NCI-H748 (cell line): ENCODE results near the gene DOCK2.
"Not testable (repeated sequence)": the region's sequence is repeated elsewhere in the genome, so short reads cannot be mapped to it uniquely, and the experiment has no call there.

ENCODE experiments used
- DNase-seq: peaks from one replicate; lab custom pipeline; 2025; ENCODE audit not compliant: unreplicated experiment; lab: John Stamatoyannopoulos, UW

Gene DOCK2

GRCh38 chr5:169753795-169754194 is 116.7 kb downstream of the DOCK2 start:
- no peak for DNase-seq

GRCh38 chr5:169754737-169755136 is 117.7 kb downstream of the DOCK2 start:
- DNase-seq = no peak

- DNase-seq = no peak
Observed at GRCh38 chr5:169756071-169756765, 119.1 kb downstream of the DOCK2 start.

GRCh38 chr5:169757016-169757415 is 119.9 kb downstream of the DOCK2 start:
- no peak for DNase-seq

GRCh38 chr5:169758886-169759285 is 121.8 kb downstream of the DOCK2 start:
- DNase-seq = no peak

- DNase-seq = no peak
Observed at GRCh38 chr5:169760229-169760628, 123.2 kb downstream of the DOCK2 start.

GRCh38 chr5:169762338-169763095 is 125.4 kb downstream of the DOCK2 start:
- DNase-seq = no peak

- no peak for DNase-seq
Observed at GRCh38 chr5:169763376-169764017, 126.4 kb downstream of the DOCK2 start.

GRCh38 chr5:169764018-169764378 is 126.9 kb downstream of the DOCK2 start:
- no peak for DNase-seq

GRCh38 chr5:169765176-169765996 is 128.3 kb downstream of the DOCK2 start:
- no peak for DNase-seq

DNA sequence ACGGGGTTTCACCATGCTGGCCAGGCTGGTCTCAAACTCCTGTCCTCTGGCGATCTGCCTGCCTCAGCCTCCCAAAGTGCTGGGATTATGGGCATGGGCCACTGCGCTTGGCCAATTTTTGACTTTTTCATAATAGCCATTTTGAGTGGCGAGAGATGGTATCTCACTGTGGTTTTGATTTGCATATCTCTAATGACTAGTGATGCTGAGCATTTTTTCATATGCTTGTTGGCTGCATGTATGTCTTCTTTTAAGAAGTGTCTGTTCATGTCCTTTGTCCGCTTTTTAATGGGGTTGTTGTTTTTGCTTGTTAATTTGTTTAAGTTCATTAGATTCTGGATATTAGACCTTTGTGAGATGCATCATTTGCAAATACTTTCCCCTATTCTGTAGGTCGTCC is 129.9 kb downstream of the DOCK2 start:
- DNase-seq = not testable (repeated sequence)

GRCh38 chr5:169767938-169768337 is 130.9 kb downstream of the DOCK2 start:
- DNase-seq = no peak

GRCh38 chr5:169768416-169768815 is 131.3 kb downstream of the DOCK2 start:
- no peak for DNase-seq

DNA sequence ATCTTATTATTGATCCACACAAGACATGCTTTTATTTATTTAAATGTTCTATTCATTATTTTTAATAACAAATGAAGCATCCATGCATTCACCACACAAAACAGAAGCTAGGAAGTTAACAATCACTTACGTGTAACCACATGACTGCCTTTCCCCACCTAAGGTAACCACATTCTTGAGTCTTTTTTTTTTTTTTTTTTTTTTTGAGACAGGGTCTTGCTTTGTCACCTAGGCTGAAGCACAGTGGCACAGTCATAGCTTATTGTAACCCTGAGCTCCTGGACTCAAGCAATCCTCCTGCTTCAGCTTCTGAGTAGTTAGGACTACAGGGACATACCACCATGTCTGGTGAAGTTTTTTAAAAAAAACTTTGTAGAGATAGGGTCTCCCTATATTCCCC is 133.0 kb downstream of the DOCK2 start:
- DNase-seq = no peak

- DNase-seq = no peak
Observed at GRCh38 chr5:169772256-169772655, 135.2 kb downstream of the DOCK2 start.

DNA sequence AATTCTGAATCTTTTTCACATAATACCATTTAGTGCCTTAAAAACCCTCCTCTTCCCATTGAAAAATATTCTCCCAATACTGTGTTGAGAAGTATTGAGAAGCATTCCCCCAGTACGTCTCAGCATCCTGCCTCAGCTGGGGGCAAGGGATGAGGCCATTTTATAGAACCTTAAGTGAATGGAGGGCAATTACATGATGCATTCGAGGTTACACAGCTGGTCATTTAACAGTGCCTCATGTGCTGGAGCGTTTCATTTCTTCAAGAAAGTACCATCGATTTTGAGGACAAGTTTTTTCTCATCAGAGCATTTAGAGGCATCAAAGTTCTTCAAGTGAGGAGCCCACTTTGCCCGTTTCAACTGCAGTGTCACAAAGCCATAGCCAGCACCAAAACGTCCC is 135.6 kb downstream of the DOCK2 start:
- no peak for DNase-seq

- peak; percentile 96 for DNase-seq
Observed at GRCh38 chr5:169777159-169777558, 140.1 kb downstream of the DOCK2 start.

GRCh38 chr5:169778622-169779596 is 141.8 kb downstream of the DOCK2 start:
- no peak for DNase-seq

DNA sequence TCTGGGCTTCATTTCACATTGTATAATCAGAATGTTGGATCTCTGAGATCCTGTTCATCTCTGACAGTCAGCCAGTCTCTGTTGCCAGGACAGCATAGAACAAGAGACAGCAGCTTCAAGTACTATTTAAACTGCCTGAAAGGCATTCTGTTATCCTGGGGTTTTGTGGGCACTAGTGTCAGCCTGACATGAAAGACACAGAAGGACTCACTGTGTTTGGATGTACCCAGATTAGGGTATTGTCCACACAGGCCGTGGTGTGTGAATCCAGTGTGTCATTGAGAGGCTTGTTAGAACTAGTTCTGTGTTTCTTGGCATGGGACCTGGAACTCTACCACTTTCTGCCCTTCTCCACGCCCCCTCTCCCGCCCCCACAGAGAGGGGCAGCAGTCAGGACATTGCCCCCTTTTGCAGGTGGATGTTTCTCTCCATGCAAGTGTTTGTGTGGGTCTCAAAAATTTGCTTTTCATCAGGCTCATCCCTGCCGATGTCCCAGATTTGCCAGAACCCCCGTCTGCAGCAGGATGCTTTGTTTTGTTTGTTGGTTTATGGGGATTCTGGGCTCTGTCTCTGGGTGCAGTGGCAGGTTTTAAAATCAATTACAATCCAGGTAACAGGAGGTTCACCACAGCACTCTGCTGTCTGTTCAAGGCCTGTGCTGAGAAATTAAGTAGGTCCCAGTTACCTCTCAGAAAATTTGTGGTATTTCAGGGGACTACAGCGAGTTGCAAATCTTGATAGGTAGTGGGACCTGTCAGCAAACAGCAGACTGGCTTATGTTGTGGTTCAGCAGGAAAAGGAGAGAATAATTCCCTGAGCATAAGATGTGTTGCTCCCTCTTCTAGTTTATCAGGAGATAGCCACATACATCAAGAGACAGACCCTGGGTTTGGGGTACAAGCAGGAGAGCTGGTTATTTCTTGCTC is 144.6 kb downstream of the DOCK2 start:
- no peak for DNase-seq
